GM10266 (cell line): ENCODE data around the gene FAM204A.

ENCODE experiments used
- DNase-seq: peaks from one replicate; pipeline ENCODE4 v3.0.0; 2012; ENCODE audit errors: extremely low spot score
- CTCF ChIP-seq: IDR thresholded peaks from 2 replicates; pipeline ENCODE4 v1.5.1; 2012; ENCODE audit warnings: mild to moderate bottlenecking, low read depth; ENCODE audit not compliant: control insufficient read depth, insufficient read depth; ENCODE audit errors: missing control alignments

The FAM204A gene

DNA sequence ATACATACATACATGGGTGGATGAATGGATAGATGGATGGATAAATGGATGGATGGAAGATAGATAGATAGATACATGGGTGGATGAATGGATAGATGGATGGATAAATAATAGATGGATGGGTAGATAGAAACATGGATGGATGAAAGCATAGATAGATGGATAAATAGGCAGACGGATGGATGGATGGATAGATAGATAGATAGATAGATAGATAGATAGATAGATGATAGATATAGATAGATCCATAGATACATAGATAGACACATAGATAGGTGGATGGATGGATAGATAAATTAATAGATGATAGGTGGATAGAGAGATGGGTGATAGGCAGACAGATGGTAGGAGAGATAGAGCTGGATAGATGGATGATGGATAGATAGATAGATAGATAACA, 68.5 kb downstream of the FAM204A start:
- TF ChIP-seq CTCF = no peak
- DNase-seq = no peak

- TF ChIP-seq CTCF = no peak
Measured at GRCh38 chr10:118272767-118273166, 69.4 kb downstream of the FAM204A start.

GRCh38 chr10:118272149-118272721, 69.9 kb downstream of the FAM204A start:
- DNase-seq = no peak
- no peak for TF ChIP-seq CTCF

More at GRCh38 chr10:118272767-118273166, 69.4 kb downstream of the FAM204A start:
- no peak for DNase-seq

DNA sequence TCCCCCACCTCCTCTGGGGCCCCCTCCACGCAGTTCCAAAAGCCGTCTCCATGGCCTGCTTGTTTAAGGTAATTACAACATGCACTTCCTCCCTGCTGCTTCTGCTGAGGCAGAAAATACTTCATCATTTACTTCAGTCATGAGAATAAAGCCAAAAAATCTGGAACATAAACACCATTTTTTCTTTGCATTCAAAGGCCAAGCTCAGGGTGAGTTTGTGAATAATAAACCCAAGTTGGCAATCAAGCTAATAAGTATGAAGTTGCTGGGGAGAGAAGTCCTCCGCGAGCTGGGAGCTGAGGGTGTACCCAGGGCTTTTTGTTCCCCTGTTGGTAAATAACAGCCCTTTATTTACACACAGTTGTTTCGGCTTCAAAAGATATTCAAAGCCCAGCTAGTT, 70.5 kb downstream of the FAM204A start:
- DNase-seq = no peak
- no peak for TF ChIP-seq CTCF

DNA sequence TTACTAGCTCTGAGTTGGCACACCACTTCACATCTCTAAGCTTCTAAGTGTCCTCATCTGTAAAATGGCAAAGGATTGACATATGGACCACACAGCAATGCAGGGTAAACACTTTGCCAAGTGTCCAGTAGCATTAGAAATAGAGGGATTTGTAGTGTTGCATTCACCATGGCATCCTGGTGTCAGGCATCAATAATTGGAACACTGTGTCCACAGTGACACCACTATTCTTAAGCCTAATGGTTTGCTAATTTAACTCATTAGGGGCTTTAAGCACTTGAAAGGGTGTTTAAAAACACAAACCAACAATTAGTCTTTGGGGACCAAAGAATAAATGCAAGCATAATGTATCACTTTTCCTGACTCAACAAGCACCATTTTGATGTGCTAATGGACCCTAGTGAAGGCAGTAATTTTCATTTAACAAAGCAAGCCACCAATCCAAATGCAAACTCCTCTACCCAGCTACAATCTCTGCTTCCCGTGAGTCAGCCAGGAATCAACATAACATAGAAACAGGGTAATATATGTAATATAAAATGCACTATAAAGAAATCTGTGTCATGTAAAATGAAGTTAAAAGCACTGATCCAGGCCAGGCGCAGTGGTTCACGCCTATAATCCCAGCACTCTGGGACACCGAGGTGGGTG, 75.9 kb downstream of the FAM204A start:
- no peak for DNase-seq

DNA sequence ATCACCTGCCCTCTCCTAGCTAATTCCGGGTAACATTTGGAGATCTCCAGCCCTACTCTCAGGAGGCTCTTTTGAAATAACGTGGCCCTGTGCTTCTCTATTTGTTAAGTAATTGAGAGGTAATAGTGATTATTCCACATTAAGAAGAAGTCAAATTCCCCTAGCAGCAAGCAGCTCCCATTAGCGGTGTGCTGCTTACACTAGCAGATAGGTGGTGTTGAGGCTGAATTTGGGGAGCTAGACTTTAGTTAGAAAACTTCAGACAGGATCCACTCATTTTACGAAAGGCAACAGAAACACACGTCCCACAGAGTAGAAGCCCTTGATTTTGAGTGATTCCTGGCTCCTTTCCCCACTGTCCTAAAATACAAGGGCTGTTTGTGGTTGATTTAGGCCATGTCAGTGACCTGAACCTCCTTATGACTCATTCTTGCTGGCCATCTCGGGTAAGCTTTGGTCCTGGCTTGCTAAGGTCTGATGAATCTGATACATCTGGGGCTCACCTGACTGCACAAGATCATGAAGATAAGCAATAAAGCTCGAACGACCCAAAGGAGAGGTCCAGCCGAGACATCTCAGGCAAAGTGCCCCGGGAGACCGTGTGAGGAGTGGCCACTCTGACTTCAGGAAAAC, 77.2 kb downstream of the FAM204A start:
- TF ChIP-seq CTCF = no peak
- DNase-seq = no peak

More for the DNA sequence above, 75.9 kb downstream of the FAM204A start:
- TF ChIP-seq CTCF = no peak

- TF ChIP-seq CTCF = no peak
- no peak for DNase-seq
Measured at GRCh38 chr10:118264252-118264651, 77.9 kb downstream of the FAM204A start.
